H1 (cell line): ENCODE measurements around the gene FAR2. TPM values are rescaled to one million over a fixed set of nuclear protein-coding genes. Genes with fewer than 3 reads are reported as not detected.

Source experiments
- CTCF ChIA-PET: fragments of 300-600 bp; sonication (Branson Sonifier 250); formaldehyde crosslinking; loops from one replicate; lab custom pipeline; 2021; ENCODE audit not compliant: partially characterized antibody; lab: Charles Lee
- POLR2A ChIA-PET: fragments of 300-600 bp; sonication (Branson Sonifier 250); formaldehyde crosslinking; loops from one replicate; lab custom pipeline; 2021; ENCODE audit warnings: inconsistent platforms; ENCODE audit not compliant: partially characterized antibody; lab: Charles Lee
- DNase-seq, 2 experiments: peaks; one replicate each; pipeline versions ENCODE4 v3.0.0 to v3.0.0-alpha.2; 2010 to 2022; ENCODE audit warnings: low spot score in 2 of 2, low read depth in 1 of 2, mixed read lengths in 1 of 2
- FAIRE-seq: peaks from 2 replicates; lab custom pipeline; 2011; peaks lifted over from hg19 to GRCh38; lab: Jason Lieb, UNC
- H2AFZ ChIP-seq: 2 replicates; pipeline ENCODE4 v1.8.1; 2012; ENCODE audit warnings: low read length, inconsistent platforms
- H2AK5ac ChIP-seq: 2 replicates; pipeline ENCODE4 v1.6.1; 2013; ENCODE audit warnings: low read depth, low read length
- H2BK120ac ChIP-seq: replicated peaks from 2 replicates; pipeline ENCODE3; 2013; ENCODE audit warnings: low read depth, low read length, inconsistent platforms
- H2BK12ac ChIP-seq: 2 replicates; pipeline ENCODE4 v1.6.1; 2013; ENCODE audit warnings: low read depth, low read length
- H2BK15ac ChIP-seq: 2 replicates; pipeline ENCODE4 v1.6.1; 2013; ENCODE audit warnings: low read length
- H2BK20ac ChIP-seq: 2 replicates; pipeline ENCODE4 v1.6.1; 2013; ENCODE audit warnings: low read length
- H2BK5ac ChIP-seq: 2 replicates; pipeline ENCODE4 v1.6.1; 2013; ENCODE audit warnings: low read depth, low read length
- H3K14ac ChIP-seq: 2 replicates; pipeline ENCODE4 v1.6.1; 2013; ENCODE audit warnings: inconsistent platforms; ENCODE audit not compliant: insufficient read length
- H3K18ac ChIP-seq: 2 replicates; pipeline ENCODE4 v1.6.1; 2013; ENCODE audit warnings: low read length; ENCODE audit errors: extremely low read depth
- H3K23ac ChIP-seq: 2 replicates; pipeline ENCODE4 v1.6.1; 2013; ENCODE audit warnings: inconsistent platforms; ENCODE audit not compliant: insufficient read length
- H3K23me2 ChIP-seq: 2 replicates; pipeline ENCODE4 v1.6.1; 2013; ENCODE audit warnings: low read depth, low read length
- H3K27ac ChIP-seq: 2 replicates; pipeline ENCODE4 v1.6.1; 2011; ENCODE audit warnings: low read depth, low read length, inconsistent platforms
- H3K27me3 ChIP-seq, 4 experiments: replicated peaks in 1 of 4; 1 replicate in 1 of 4; 2 replicates in 3 of 4; pipeline versions ENCODE4 v1.6.1 to v1.8.1; 2011 to 2013; ENCODE audit warnings: low read length in 3 of 4, mild to moderate bottlenecking in 3 of 4, inconsistent platforms in 2 of 4, mixed read lengths in 2 of 4, moderate library complexity in 1 of 4; ENCODE audit not compliant: control insufficient read depth in 3 of 4, insufficient read depth in 3 of 4; ENCODE audit errors: extremely low read depth in 1 of 4
- H3K36me3 ChIP-seq, 4 experiments: 2 replicates each; pipeline versions ENCODE4 v1.6.1 to v1.8.1; 2011 to 2013; ENCODE audit warnings: mild to moderate bottlenecking in 4 of 4, low read length in 3 of 4, moderate library complexity in 2 of 4, control low read depth in 1 of 4, inconsistent platforms in 1 of 4; ENCODE audit not compliant: insufficient read depth in 4 of 4, control insufficient read depth in 2 of 4
- H3K4ac ChIP-seq: replicated peaks from 2 replicates; pipeline ENCODE3; 2013; ENCODE audit warnings: low read length, low read depth, mixed read lengths, inconsistent platforms; ENCODE audit not compliant: insufficient read length
- H3K4me1 ChIP-seq, 4 experiments: replicated peaks in 1 of 4; 1 replicate in 1 of 4; 2 replicates in 3 of 4; pipeline versions ENCODE4 v1.6.1 to v1.8.1; 2011 to 2013; ENCODE audit warnings: low read length in 3 of 4, inconsistent platforms in 2 of 4, mixed read lengths in 1 of 4; ENCODE audit not compliant: insufficient read depth in 4 of 4, control insufficient read depth in 3 of 4
- H3K4me2 ChIP-seq, 2 experiments: 2 replicates each; pipeline versions ENCODE4 v1.6.1 to v1.8.1; 2011 to 2013; ENCODE audit warnings: low read depth in 2 of 2, low read length in 2 of 2, control low read depth in 1 of 2, inconsistent platforms in 1 of 2, mild to moderate bottlenecking in 1 of 2; ENCODE audit not compliant: insufficient read depth in 1 of 2
- H3K4me3 ChIP-seq, 4 experiments: fragments of 200-600, 300-600 bp in 1 of 4; sonication (generic), shearing (Covaris generic), sonication (Bioruptor Twin) in 1 of 4; 2 replicates each; pipeline versions ENCODE4 v1.5.1 to v1.8.1; 2011 to 2016; ENCODE audit warnings: low read length in 4 of 4, low read depth in 3 of 4, control low read depth in 2 of 4, inconsistent platforms in 2 of 4, mild to moderate bottlenecking in 2 of 4, mixed read lengths in 1 of 4, moderate library complexity in 1 of 4; ENCODE audit not compliant: insufficient read depth in 2 of 4; ENCODE audit errors: extremely low read depth in 1 of 4
- H3K56ac ChIP-seq: replicated peaks from 2 replicates; pipeline ENCODE3; 2013; ENCODE audit warnings: low read depth, mild to moderate bottlenecking, mixed read lengths, low read length, inconsistent platforms; ENCODE audit not compliant: insufficient read length
- H3K79me1 ChIP-seq: 2 replicates; pipeline ENCODE4 v1.6.1; 2013; ENCODE audit warnings: low read depth, low read length, control low read depth
- H3K79me2 ChIP-seq, 2 experiments: 2 replicates each; pipeline versions ENCODE4 v1.6.1 to v1.8.1; 2012 to 2013; ENCODE audit warnings: low read length in 2 of 2, mild to moderate bottlenecking in 2 of 2, inconsistent platforms in 1 of 2; ENCODE audit not compliant: insufficient read depth in 2 of 2, control insufficient read depth in 1 of 2
- H3K9ac ChIP-seq, 4 experiments: replicated peaks in 1 of 4; 1 replicate in 1 of 4; 2 replicates in 3 of 4; pipeline versions ENCODE4 v1.6.1 to v1.8.1; 2011 to 2013; ENCODE audit warnings: low read depth in 3 of 4, low read length in 3 of 4, control low read depth in 2 of 4, mild to moderate bottlenecking in 2 of 4, moderate library complexity in 2 of 4, inconsistent platforms in 1 of 4; ENCODE audit errors: extremely low read depth in 1 of 4
- H3K9me3 ChIP-seq, 2 experiments: 2 replicates each; pipeline versions ENCODE4 v1.6.1 to v1.8.1; 2012 to 2013; ENCODE audit warnings: mild to moderate bottlenecking in 2 of 2, moderate library complexity in 2 of 2, control low read depth in 1 of 2, inconsistent platforms in 1 of 2, low read depth in 1 of 2, low read length in 1 of 2, mixed read lengths in 1 of 2; ENCODE audit not compliant: insufficient read depth in 2 of 2
- H4K20me1 ChIP-seq, 2 experiments: replicated peaks in 1 of 2; 2 replicates each; pipeline versions ENCODE3 to v1.8.1; 2011 to 2013; ENCODE audit warnings: inconsistent platforms in 2 of 2, low read length in 2 of 2, mild to moderate bottlenecking in 1 of 2; ENCODE audit not compliant: insufficient read depth in 2 of 2, control insufficient read depth in 1 of 2
- H4K5ac ChIP-seq: 2 replicates; pipeline ENCODE4 v1.6.1; 2013; ENCODE audit warnings: low read length, low read depth, mixed read lengths, inconsistent platforms; ENCODE audit not compliant: insufficient read length
- H4K8ac ChIP-seq: 2 replicates; pipeline ENCODE4 v1.8.0; 2013; ENCODE audit warnings: mild to moderate bottlenecking, moderate library complexity, low read length, inconsistent platforms; ENCODE audit not compliant: insufficient read depth; ENCODE audit errors: extremely low read depth
- H4K91ac ChIP-seq: replicated peaks from 2 replicates; pipeline ENCODE3; 2013; ENCODE audit warnings: low read length, mixed read lengths, inconsistent platforms; ENCODE audit not compliant: insufficient read length
- POLR2A ChIP-seq, 2 experiments: IDR thresholded peaks; 1 replicate in 1 of 2; 2 replicates in 1 of 2; pipeline ENCODE4 v1.6.1; 2011; ENCODE audit warnings: low read depth in 2 of 2, low read length in 2 of 2, mild to moderate bottlenecking in 2 of 2; ENCODE audit errors: control extremely low read depth in 1 of 2
- RAD21 ChIP-seq, 2 experiments: IDR thresholded peaks in 1 of 2; conservative IDR thresholded peaks in 1 of 2; 2 replicates each; pipeline ENCODE4 v1.6.1; 2011; ENCODE audit warnings: low read depth in 2 of 2, low read length in 2 of 2, improper control_type of control experiment in 1 of 2, inconsistent platforms in 1 of 2, mild to moderate bottlenecking in 1 of 2, moderate library complexity in 1 of 2
- whole genome bisulfite sequencing, 2 experiments: shearing (Covaris generic) in 1 of 2; methylation state at CpG; one replicate each; pipeline versions ENCODE4 v1.1.6 to v1.1.7; 2013 to 2015; ENCODE audit warnings: low lambda C conversion rate in 2 of 2, mixed read lengths in 2 of 2, inconsistent platforms in 1 of 2, low coverage in 1 of 2, missing lambda C conversion rate in 1 of 2; ENCODE audit not compliant: insufficient replicate concordance in 2 of 2, insufficient coverage in 1 of 2, insufficient read length in 1 of 2; ENCODE audit errors: extremely low coverage in 1 of 2, missing lambda C conversion rate in 1 of 2; 5-methylcytosine and 5-hydroxymethylcytosine counted together
- polyA plus RNA-seq, 7 experiments: library from polyadenylated mRNA; depleted of rRNA in 3 of 7; stranded (reverse) in 5 of 7; unstranded in 2 of 7; fragments of >200 nt in 5 of 7; fragments of 200-250 nt in 2 of 7; gene quantifications; 1 replicate in 5 of 7; 2 replicates in 1 of 7; 4 replicates in 1 of 7; pipeline versions ENCODE4 v1.2.1 to v1.2.3, GENCODE V29; 2011 to 2013; ENCODE audit warnings: missing spikeins in 2 of 7, mixed read lengths in 2 of 7
- total RNA-seq: library from RNA; stranded (reverse); fragmentation: NEBNext Ultra II Directional; extraction: Animal tissue kit (Norgen Biotek cat#: 25700); gene quantifications from 2 replicates; pipeline ENCODE4 v1.2.1, GENCODE V29; 2021
- TF ChIP-seq, protein P1 (sequence below): IDR thresholded peaks from 2 replicates; pipeline ENCODE4 v1.6.1; 2011; ENCODE audit warnings: low read length, improper control_type of control experiment
- TF ChIP-seq, protein P2 (sequence below), 3 experiments: IDR thresholded peaks; 1 replicate in 2 of 3; 2 replicates in 1 of 3; pipeline versions ENCODE4 v1.5.1 to v1.6.1; 2011; ENCODE audit warnings: low read length in 3 of 3, mild to moderate bottlenecking in 3 of 3, inconsistent platforms in 2 of 3, low read depth in 1 of 3, moderate library complexity in 1 of 3; ENCODE audit not compliant: insufficient read depth in 1 of 3; ENCODE audit errors: control extremely low read depth in 1 of 3
- TF ChIP-seq, protein P3 (sequence below): IDR thresholded peaks from 2 replicates; pipeline ENCODE4 v1.6.1; 2011; ENCODE audit warnings: low read depth, mild to moderate bottlenecking, low read length; ENCODE audit not compliant: insufficient read depth
- TF ChIP-seq, protein P4 (sequence below): IDR thresholded peaks from 2 replicates; pipeline ENCODE4 v1.6.1; 2012; ENCODE audit warnings: inconsistent platforms

The FAR2 gene
- total and polyA plus RNA-seq, 2 of the 8 experiments (the other 6 are each of a cell fraction or from before 2014, with no cell fraction given), result 24.0 to 24.1 TPM

DNA sequence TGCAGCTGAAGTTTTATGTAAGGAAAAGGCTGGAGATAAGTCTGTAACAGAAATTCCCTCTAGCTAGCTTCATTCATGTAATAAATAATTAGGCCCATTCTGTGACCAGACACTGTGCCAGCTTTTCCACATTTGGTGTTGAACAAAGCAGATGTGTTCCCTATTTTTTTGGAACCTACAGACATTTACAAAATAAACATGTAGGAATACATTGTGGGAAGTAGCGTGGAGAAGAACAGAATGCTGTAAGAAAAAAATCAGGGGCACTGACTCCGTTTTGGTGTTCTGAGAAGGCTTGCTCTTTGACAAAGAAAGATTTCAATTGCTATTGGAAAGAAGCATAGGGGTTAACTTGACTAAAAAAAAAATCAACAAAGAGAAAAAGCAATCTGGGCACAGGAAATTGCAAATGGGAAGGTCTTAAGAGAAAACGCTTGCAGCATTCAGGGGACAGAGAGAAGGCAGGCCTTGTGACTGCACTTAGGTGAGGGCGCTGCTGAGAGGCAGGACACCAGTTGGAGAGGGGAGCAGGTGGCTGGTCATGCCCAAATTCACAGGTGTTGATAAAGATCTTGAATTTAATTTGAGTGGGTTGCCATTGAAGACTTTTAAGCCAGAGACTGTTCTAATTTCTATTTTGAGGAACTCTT is 4.0 kb downstream of the FAR2 start:
- no peak for FAIRE-seq
- CTCF ChIA-PET, result interaction anchor here (0.6 to 0.7 kb wide), 3 partner anchors 12 to 87 kb away, joined by 3 to 4 read pairs (median 3); no protein-coding TSS in a partner anchor
- H3K36me3 ChIP-seq, result no peaks in the 10 kb centered on the region
- peaks cover 4 to 14% (median 8%) of the 10 kb centered on the region in 4 experiments for H3K4me1 ChIP-seq
- peaks cover 0 to 2% (median 0%) of the 10 kb centered on the region in 4 experiments; a peak in 2 of 7 replicates for H3K27me3 ChIP-seq
- peak overlapping the region; percentile 5; the same call in 1 of the 2 replicates for H2BK5ac ChIP-seq
- peak overlapping the region in 1 of 2 experiments; percentile 33; a peak in 1 of 4 replicates for H3K4me2 ChIP-seq
- no peaks in the 10 kb centered on the region for H4K20me1 ChIP-seq
- H2AK5ac ChIP-seq, result no peak overlapping the region
- H3K79me1 ChIP-seq, result no peaks in the 10 kb centered on the region; the same call in 1 of the 2 replicates
- H3K56ac ChIP-seq, result no peak overlapping the region
- no peak overlapping the region for H3K14ac ChIP-seq
- no peak overlapping the region for H3K4me3 ChIP-seq
- POLR2A ChIA-PET, result interaction anchor here (0.9 kb wide), 1 partner anchor 9 kb away, joined by 3 read pairs; no protein-coding TSS in a partner anchor
- no peak overlapping the region for H2AFZ ChIP-seq
- H3K4ac ChIP-seq, result no peak overlapping the region
- H3K18ac ChIP-seq, result no peak overlapping the region
- H4K5ac ChIP-seq, result no peak overlapping the region
- no peak overlapping the region for H2BK15ac ChIP-seq
- H2BK120ac ChIP-seq, result no peak overlapping the region
- no peak overlapping the region for H3K23ac ChIP-seq
- no peak overlapping the region for H2BK20ac ChIP-seq
- no peak for DNase-seq
- H4K91ac ChIP-seq, result no peak overlapping the region
- peaks cover 18% of the 10 kb centered on the region for H3K23me2 ChIP-seq
- no peak overlapping the region for H3K27ac ChIP-seq
- WGBS, 2 experiments, result 29% methylated on average over 4 of the region's 4 CpGs; no CpG with 5 or more reads in 1 of the 2 experiments
- H2BK12ac ChIP-seq, result no peak overlapping the region; the same call in 1 of the 2 replicates
- no peak overlapping the region for H4K8ac ChIP-seq
- H3K9ac ChIP-seq, result no peak overlapping the region
- H3K9me3 ChIP-seq, result no peaks in the 10 kb centered on the region
- peaks cover 0 to 22% of the 10 kb centered on the region in 2 experiments; a peak in 2 of 4 replicates for H3K79me2 ChIP-seq
- TF ChIP-seq, protein P1, sequence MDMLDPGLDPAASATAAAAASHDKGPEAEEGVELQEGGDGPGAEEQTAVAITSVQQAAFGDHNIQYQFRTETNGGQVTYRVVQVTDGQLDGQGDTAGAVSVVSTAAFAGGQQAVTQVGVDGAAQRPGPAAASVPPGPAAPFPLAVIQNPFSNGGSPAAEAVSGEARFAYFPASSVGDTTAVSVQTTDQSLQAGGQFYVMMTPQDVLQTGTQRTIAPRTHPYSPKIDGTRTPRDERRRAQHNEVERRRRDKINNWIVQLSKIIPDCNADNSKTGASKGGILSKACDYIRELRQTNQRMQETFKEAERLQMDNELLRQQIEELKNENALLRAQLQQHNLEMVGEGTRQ, result no peak
- TF ChIP-seq, protein P2, sequence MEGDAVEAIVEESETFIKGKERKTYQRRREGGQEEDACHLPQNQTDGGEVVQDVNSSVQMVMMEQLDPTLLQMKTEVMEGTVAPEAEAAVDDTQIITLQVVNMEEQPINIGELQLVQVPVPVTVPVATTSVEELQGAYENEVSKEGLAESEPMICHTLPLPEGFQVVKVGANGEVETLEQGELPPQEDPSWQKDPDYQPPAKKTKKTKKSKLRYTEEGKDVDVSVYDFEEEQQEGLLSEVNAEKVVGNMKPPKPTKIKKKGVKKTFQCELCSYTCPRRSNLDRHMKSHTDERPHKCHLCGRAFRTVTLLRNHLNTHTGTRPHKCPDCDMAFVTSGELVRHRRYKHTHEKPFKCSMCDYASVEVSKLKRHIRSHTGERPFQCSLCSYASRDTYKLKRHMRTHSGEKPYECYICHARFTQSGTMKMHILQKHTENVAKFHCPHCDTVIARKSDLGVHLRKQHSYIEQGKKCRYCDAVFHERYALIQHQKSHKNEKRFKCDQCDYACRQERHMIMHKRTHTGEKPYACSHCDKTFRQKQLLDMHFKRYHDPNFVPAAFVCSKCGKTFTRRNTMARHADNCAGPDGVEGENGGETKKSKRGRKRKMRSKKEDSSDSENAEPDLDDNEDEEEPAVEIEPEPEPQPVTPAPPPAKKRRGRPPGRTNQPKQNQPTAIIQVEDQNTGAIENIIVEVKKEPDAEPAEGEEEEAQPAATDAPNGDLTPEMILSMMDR (IDR thresholded peaks at IDR 0.05; ENCODE audit: control extremely low read depth in 1 of 3, insufficient read depth in 1 of 3, low read depth in 1 of 3, low read length in 3 of 3), result peak in 2 of 3 experiments; percentile 14 to 25; a peak in 2 of 4 replicates
- TF ChIP-seq, protein P3, sequence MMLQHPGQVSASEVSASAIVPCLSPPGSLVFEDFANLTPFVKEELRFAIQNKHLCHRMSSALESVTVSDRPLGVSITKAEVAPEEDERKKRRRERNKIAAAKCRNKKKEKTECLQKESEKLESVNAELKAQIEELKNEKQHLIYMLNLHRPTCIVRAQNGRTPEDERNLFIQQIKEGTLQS, result no peak
- peak in 1 of 2 experiments; percentile 15; a peak in 1 of 4 replicates for TF ChIP-seq RAD21 (IDR thresholded peaks at IDR 0.05 in 1 of 2, conservative IDR thresholded peaks at IDR 0.05 in 1 of 2; ENCODE audit: low read depth in 2 of 2, low read length in 2 of 2)
- TF ChIP-seq, protein P4, sequence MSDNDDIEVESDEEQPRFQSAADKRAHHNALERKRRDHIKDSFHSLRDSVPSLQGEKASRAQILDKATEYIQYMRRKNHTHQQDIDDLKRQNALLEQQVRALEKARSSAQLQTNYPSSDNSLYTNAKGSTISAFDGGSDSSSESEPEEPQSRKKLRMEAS, result no peak
- TF ChIP-seq POLR2A (IDR thresholded peaks at IDR 0.05; ENCODE audit: control extremely low read depth in 1 of 2, low read depth in 2 of 2, low read length in 2 of 2), result 0 out of 3 replicates have a peak, but pooled peaks of 1 of the 2 experiments have one; percentile 29
